CD14-positive monocyte (primary cell): ENCODE measurements around the gene ZC3HAV1. TPM values are rescaled to one million over a fixed set of nuclear protein-coding genes. Genes with fewer than 3 reads are reported as not detected.
"Not testable (repeated sequence)": the region's sequence is repeated elsewhere in the genome, so short reads cannot be mapped to it uniquely, and the experiment has no call there.

ENCODE experiments used
- DNase-seq, 3 donors: peaks; one replicate each; pipeline ENCODE4 v3.0.0-alpha.2; 2011 to 2022
- H2AFZ ChIP-seq: 2 replicates; pipeline ENCODE4 v1.6.0; 2012; ENCODE audit warnings: mild to moderate bottlenecking, low read depth, low read length, inconsistent platforms; ENCODE audit not compliant: insufficient read depth, poor library complexity, severe bottlenecking
- H3K27ac ChIP-seq, 2 donors: 1 replicate in 1 of 2; 2 replicates in 1 of 2; pipeline ENCODE4 v1.5.1; 2012 to 2013; ENCODE audit warnings: low read length in 2 of 2, control low read depth in 1 of 2, inconsistent platforms in 1 of 2, low read depth in 1 of 2, mild to moderate bottlenecking in 1 of 2
- H3K27me3 ChIP-seq, 2 donors: one replicate each; pipeline versions ENCODE4 v1.6.0 to v1.6.1; 2011 to 2013; ENCODE audit warnings: low read length in 2 of 2; ENCODE audit not compliant: control insufficient read depth in 2 of 2, insufficient read depth in 2 of 2
- H3K36me3 ChIP-seq, 2 donors: replicated peaks in 1 of 2; 1 replicate in 1 of 2; 2 replicates in 1 of 2; pipeline versions ENCODE4 v1.5.1 to v1.6.1; 2012 to 2013; ENCODE audit warnings: low read length in 2 of 2, control low read depth in 1 of 2, inconsistent platforms in 1 of 2, mild to moderate bottlenecking in 1 of 2; ENCODE audit not compliant: insufficient read depth in 2 of 2, control insufficient read depth in 1 of 2
- H3K4me1 ChIP-seq, 2 donors: 1 replicate in 1 of 2; 2 replicates in 1 of 2; pipeline versions ENCODE4 v1.5.1 to v1.6.1; 2012 to 2013; ENCODE audit warnings: low read length in 2 of 2, control low read depth in 1 of 2, inconsistent platforms in 1 of 2, mild to moderate bottlenecking in 1 of 2, moderate library complexity in 1 of 2; ENCODE audit not compliant: insufficient read depth in 2 of 2, control insufficient read depth in 1 of 2
- H3K4me2 ChIP-seq: replicated peaks from 2 replicates; pipeline ENCODE3; 2012; ENCODE audit warnings: low read length, moderate library complexity, mild to moderate bottlenecking; ENCODE audit not compliant: poor library complexity, severe bottlenecking; ENCODE audit errors: extremely low read depth
- H3K4me3 ChIP-seq, 3 experiments: fragments of 200-600 bp in 1 of 3; sonication (generic) in 1 of 3; replicated peaks in 1 of 3; 1 replicate in 2 of 3; 2 replicates in 1 of 3; pipeline ENCODE4 v1.5.1; 2011 to 2013; ENCODE audit warnings: low read length in 3 of 3, mild to moderate bottlenecking in 3 of 3, control low read depth in 2 of 3, low read depth in 2 of 3, inconsistent platforms in 1 of 3, moderate library complexity in 1 of 3
- H3K79me2 ChIP-seq: 2 replicates; pipeline ENCODE4 v1.6.0; 2012; ENCODE audit warnings: mild to moderate bottlenecking, control low read depth, inconsistent platforms, low read length, moderate library complexity; ENCODE audit not compliant: insufficient read depth
- H3K9ac ChIP-seq: 2 replicates; pipeline ENCODE4 v1.6.0; 2017; ENCODE audit warnings: low read length, mild to moderate bottlenecking; ENCODE audit not compliant: insufficient read depth, poor library complexity, severe bottlenecking
- H3K9me3 ChIP-seq, 2 donors: replicated peaks in 1 of 2; 1 replicate in 1 of 2; 2 replicates in 1 of 2; pipeline versions ENCODE4 v1.5.1 to v1.6.1; 2012 to 2013; ENCODE audit warnings: low read length in 2 of 2, control low read depth in 1 of 2; ENCODE audit not compliant: control insufficient read depth in 1 of 2, insufficient read depth in 1 of 2
- H4K20me1 ChIP-seq: 2 replicates; pipeline ENCODE4 v1.6.0; 2012; ENCODE audit warnings: mild to moderate bottlenecking, low read length, control low read depth, moderate library complexity; ENCODE audit not compliant: insufficient read depth
- H3K27ac Mint-ChIP-seq, 7 donors: one replicate each; pipeline ENCODE4 v1.8.0; 2020; ENCODE audit warnings: mild to moderate bottlenecking in 7 of 7, mixed read lengths in 7 of 7, moderate library complexity in 6 of 7, inconsistent platforms in 2 of 7
- H3K27me3 Mint-ChIP-seq, 3 donors: one replicate each; pipeline ENCODE4 v1.8.0; 2021 to 2022; ENCODE audit warnings: low read depth in 3 of 3, mild to moderate bottlenecking in 3 of 3, mixed read lengths in 3 of 3, moderate library complexity in 3 of 3, inconsistent platforms in 1 of 3
- H3K36me3 Mint-ChIP-seq, 2 donors: one replicate each; pipeline ENCODE4 v1.8.0; 2020; ENCODE audit warnings: mixed read lengths in 2 of 2, inconsistent platforms in 1 of 2, mild to moderate bottlenecking in 1 of 2
- H3K4me1 Mint-ChIP-seq: one replicate; pipeline ENCODE4 v1.8.0; 2020; ENCODE audit warnings: mild to moderate bottlenecking, mixed read lengths
- H3K4me3 Mint-ChIP-seq, 2 donors: one replicate each; pipeline ENCODE4 v1.8.0; 2020; ENCODE audit warnings: mild to moderate bottlenecking in 2 of 2, mixed read lengths in 2 of 2, moderate library complexity in 1 of 2
- H3K9me3 Mint-ChIP-seq, 7 donors: one replicate each; pipeline ENCODE4 v1.8.0; 2020 to 2022; ENCODE audit warnings: mixed read lengths in 7 of 7, mild to moderate bottlenecking in 6 of 7, moderate library complexity in 6 of 7, inconsistent platforms in 2 of 7
- WGBS: methylation state at CpG from one replicate; pipeline ENCODE4 v1.1.5; 2013; ENCODE audit warnings: missing lambda C conversion rate; ENCODE audit not compliant: insufficient coverage; 5-methylcytosine and 5-hydroxymethylcytosine counted together
- intact Hi-C, 2 donors: fragments of 100-400 bp; cut with micrococcal nuclease; formaldehyde crosslinking; loops; one replicate each; pipeline versions ENCODE4 v1.15.0 to v1.15.1; 2023
- polyA plus RNA-seq, 3 donors: library from polyadenylated mRNA; depleted of rRNA in 1 of 3; unstranded in 2 of 3; stranded (reverse) in 1 of 3; fragments of 300-500 nt in 2 of 3; fragments of >200 nt in 1 of 3; fragmentation: Illumina TruSeq in 2 of 3; gene quantifications; 1 replicate in 2 of 3; 2 replicates in 1 of 3; pipeline ENCODE4 v1.2.3, GENCODE V29; 2012 to 2021
- TF ChIP-seq, protein P1 (sequence below): fragments of 200-600 bp; IDR thresholded peaks from one replicate; pipeline ENCODE4 v1.8.0; 2022; ENCODE audit warnings: antibody characterized with exemption, mild to moderate bottlenecking

The ZC3HAV1 gene
- polyA plus RNA-seq, 3 donors, result 20.7 to 30.2 (median 21.2) TPM

DNA sequence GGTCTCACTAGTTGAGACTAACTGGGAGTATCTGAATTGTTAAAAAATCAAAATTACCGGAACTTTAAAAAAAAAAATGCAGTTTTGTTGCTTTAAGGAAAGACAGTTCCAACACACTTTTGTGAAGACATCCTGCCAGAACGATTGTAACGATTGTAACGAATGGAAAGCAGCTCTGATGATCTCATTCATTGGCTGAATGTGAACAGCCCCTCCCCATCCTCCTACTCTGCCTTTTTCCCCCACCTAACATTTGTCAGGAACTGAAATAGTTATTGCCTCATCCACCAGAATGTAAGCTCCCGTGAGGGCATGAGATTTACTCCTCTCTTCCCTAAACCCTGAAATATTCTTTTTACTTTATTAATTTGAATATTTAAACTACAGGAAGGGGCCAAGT lies 50.6 kb downstream of the ZC3HAV1 start:
- H3K4me1 Mint-ChIP-seq, result peaks cover 5% of the 10 kb centered on the region
- no peak overlapping the region for H3K4me3 Mint-ChIP-seq
- TF ChIP-seq, protein P1, sequence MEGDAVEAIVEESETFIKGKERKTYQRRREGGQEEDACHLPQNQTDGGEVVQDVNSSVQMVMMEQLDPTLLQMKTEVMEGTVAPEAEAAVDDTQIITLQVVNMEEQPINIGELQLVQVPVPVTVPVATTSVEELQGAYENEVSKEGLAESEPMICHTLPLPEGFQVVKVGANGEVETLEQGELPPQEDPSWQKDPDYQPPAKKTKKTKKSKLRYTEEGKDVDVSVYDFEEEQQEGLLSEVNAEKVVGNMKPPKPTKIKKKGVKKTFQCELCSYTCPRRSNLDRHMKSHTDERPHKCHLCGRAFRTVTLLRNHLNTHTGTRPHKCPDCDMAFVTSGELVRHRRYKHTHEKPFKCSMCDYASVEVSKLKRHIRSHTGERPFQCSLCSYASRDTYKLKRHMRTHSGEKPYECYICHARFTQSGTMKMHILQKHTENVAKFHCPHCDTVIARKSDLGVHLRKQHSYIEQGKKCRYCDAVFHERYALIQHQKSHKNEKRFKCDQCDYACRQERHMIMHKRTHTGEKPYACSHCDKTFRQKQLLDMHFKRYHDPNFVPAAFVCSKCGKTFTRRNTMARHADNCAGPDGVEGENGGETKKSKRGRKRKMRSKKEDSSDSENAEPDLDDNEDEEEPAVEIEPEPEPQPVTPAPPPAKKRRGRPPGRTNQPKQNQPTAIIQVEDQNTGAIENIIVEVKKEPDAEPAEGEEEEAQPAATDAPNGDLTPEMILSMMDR, result no peak

DNA sequence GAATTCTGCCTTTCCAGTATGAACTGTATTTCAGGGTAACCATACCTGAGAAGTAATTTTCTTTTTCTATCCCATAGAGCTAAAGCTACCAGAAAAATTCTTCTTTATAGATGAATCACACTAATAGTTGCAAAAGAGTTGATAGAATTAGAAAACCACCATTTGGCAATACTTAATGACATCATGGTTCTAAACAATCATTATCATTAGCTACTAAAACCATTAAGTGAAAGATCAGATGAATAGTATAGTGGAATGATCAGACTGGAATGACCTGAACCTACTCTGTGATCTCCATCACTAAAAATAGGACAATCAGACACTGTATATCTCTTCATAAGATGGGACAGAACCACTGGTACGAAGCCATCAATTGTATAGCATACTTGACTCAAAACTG lies 53.8 kb downstream of the ZC3HAV1 start:
- intact Hi-C loops, result no loop called here
- H3K27ac Mint-ChIP-seq, result peak overlapping the region in 2 of 7 donors; percentile 22 to 26
- H3K79me2 ChIP-seq, result peaks cover 9% of the 10 kb centered on the region
- TF ChIP-seq, protein P1, result no peak
- H3K36me3 ChIP-seq, result peaks cover 88 to 100% of the 10 kb centered on the region in 2 donors
- no peaks in the 10 kb centered on the region for H3K9me3 ChIP-seq
- H2AFZ ChIP-seq, result no peak overlapping the region
- H3K4me3 ChIP-seq, result no peak overlapping the region
- H3K9ac ChIP-seq, result no peak overlapping the region
- peaks cover 4% of the 10 kb centered on the region for H3K4me1 Mint-ChIP-seq
- H3K36me3 Mint-ChIP-seq, result peaks cover 82 to 99% of the 10 kb centered on the region in 2 donors
- H3K27me3 Mint-ChIP-seq, result peaks cover 0 to 2% (median 0%) of the 10 kb centered on the region in 3 donors
- H3K4me2 ChIP-seq, result no peak overlapping the region
- H3K27me3 ChIP-seq, result no peaks in the 10 kb centered on the region
- H4K20me1 ChIP-seq, result peaks cover 61% of the 10 kb centered on the region
- WGBS, result no CpG with 5 or more reads among the region's 1 CpG
- no peak overlapping the region for H3K4me3 Mint-ChIP-seq
- H3K4me1 ChIP-seq, result no peaks in the 10 kb centered on the region
- H3K27ac ChIP-seq, result no peak overlapping the region
- no peaks in the 10 kb centered on the region for H3K9me3 Mint-ChIP-seq
- DNase-seq, result no peak

More for the DNA sequence above, 50.6 kb downstream of the ZC3HAV1 start:
- Histone ChIP-seq H3K9me3 (no peaks in the 10 kb centered on the region), H3K79me2 (peaks cover 26% of the 10 kb centered on the region), H3K36me3 (peaks cover 89 to 100% of the 10 kb centered on the region in 2 donors), H3K4me3 (no peak overlapping the region), H3K9ac (no peak overlapping the region), H2AFZ (no peak overlapping the region), H3K4me1 (no peaks in the 10 kb centered on the region), H3K27ac (no peak overlapping the region), H3K4me2 (no peak overlapping the region), H4K20me1 (peaks cover 92% of the 10 kb centered on the region), H3K27me3 (no peaks in the 10 kb centered on the region)
- WGBS, result 100% methylated on average over 1 of the region's 5 CpGs
- H3K27ac Mint-ChIP-seq, result peak overlapping the region in 2 of 7 donors; percentile 59 to 60
- H3K27me3 Mint-ChIP-seq, result peaks cover 0 to 2% (median 0%) of the 10 kb centered on the region in 3 donors
- no peak for DNase-seq
- H3K9me3 Mint-ChIP-seq, result no peaks in the 10 kb centered on the region
- intact Hi-C loops, result no loop called here
- H3K36me3 Mint-ChIP-seq, result peaks cover 84 to 97% of the 10 kb centered on the region in 2 donors

DNA sequence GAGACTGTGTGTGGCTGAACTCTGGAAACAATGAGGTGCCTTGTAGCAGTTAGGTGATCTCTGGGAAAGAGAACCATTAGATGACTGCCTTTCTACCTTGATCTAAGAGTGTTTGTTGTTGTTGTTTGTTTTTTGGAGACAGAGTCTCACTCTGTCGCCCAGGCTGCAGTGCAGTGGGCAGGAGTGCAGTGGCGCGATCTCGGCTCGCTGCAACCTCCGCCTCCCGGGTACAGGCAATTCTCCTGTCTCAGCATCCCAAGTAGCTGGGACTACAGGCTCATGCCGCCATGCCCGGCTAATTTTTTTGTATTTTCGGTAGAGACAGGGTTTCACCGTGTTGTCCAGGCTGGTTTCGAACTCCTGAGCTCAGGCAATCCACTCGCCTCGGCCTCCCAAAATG lies 54.9 kb downstream of the ZC3HAV1 start:
- H3K4me1 ChIP-seq, H3K27me3 ChIP-seq, H2AFZ ChIP-seq, H3K4me3 Mint-ChIP-seq, H3K4me3 ChIP-seq, H3K79me2 ChIP-seq, H3K27me3 Mint-ChIP-seq, H3K9me3 ChIP-seq, H3K9me3 Mint-ChIP-seq, H3K4me1 Mint-ChIP-seq, DNase-seq, intact Hi-C loops, H3K4me2 ChIP-seq, H3K9ac ChIP-seq: not testable (repeated sequence)
- WGBS, result 97% methylated on average over 14 of the region's 14 CpGs
- peak overlapping the region in 2 of 7 donors; percentile 32 to 35 for H3K27ac Mint-ChIP-seq
- Histone ChIP-seq H3K36me3 (peaks cover 89 to 100% of the 10 kb centered on the region in 2 donors), H4K20me1 (peaks cover 51% of the 10 kb centered on the region), H3K27ac (peak overlapping the region in 1 of 2 donors; percentile 4)
- peaks cover 81 to 99% of the 10 kb centered on the region in 2 donors for H3K36me3 Mint-ChIP-seq
